HG03558 (cell line): ENCODE results near the gene ATL2.
A peak's percentile ranks its signal among the peaks of the same experiment; 100 is the strongest.
"Not testable (repeated sequence)": the region's sequence is repeated elsewhere in the genome, so short reads cannot be mapped to it uniquely, and the experiment has no call there.

Experiments
- ATAC-seq: cut with Tn5 transposase; IDR thresholded peaks from one replicate; pipeline ENCODE4 v1.9.1; 2021; ENCODE audit warnings: moderate number of reproducible peaks; ENCODE audit not compliant: unreplicated experiment; ENCODE audit errors: extremely low read depth

The ATL2 gene

GRCh38 chr2:38377050-38377828, at the start of gene ATL2:
Gene ATL2, minus strand, starts transcription at chr2:38377273. Its CDS starts 13 bp downstream, at chr2:38377260.
- peak; percentile 58 for ATAC-seq

- no peak for ATAC-seq
Observed at GRCh38 chr2:38423763-38424162, 46.7 kb upstream of the ATL2 start.

GRCh38 chr2:38421274-38422056, 44.4 kb upstream of the ATL2 start:
- no peak for ATAC-seq

- ATAC-seq = no peak
Observed at GRCh38 chr2:38419499-38419898, 42.4 kb upstream of the ATL2 start.

GRCh38 chr2:38418735-38419134, 41.7 kb upstream of the ATL2 start:
- no peak for ATAC-seq

- no peak for ATAC-seq
Observed at GRCh38 chr2:38417745-38418689, 40.9 kb upstream of the ATL2 start.

GRCh38 chr2:38416296-38417036, 39.4 kb upstream of the ATL2 start:
- no peak for ATAC-seq

GRCh38 chr2:38415728-38416291, 38.7 kb upstream of the ATL2 start:
- ATAC-seq = no peak

GRCh38 chr2:38415023-38415422, 38.0 kb upstream of the ATL2 start:
- no peak for ATAC-seq

- not testable (repeated sequence) for ATAC-seq
Observed at GRCh38 chr2:38412235-38412871, 35.3 kb upstream of the ATL2 start.

- ATAC-seq = no peak
Observed at GRCh38 chr2:38409156-38410102, 32.4 kb upstream of the ATL2 start.

- no peak for ATAC-seq
Observed at GRCh38 chr2:38407111-38407682, 30.1 kb upstream of the ATL2 start.

- ATAC-seq = no peak
Observed at GRCh38 chr2:38406597-38407110, 29.6 kb upstream of the ATL2 start.

- no peak for ATAC-seq
Observed at GRCh38 chr2:38405917-38406596, 29.0 kb upstream of the ATL2 start.

- ATAC-seq = no peak
Observed at GRCh38 chr2:38400513-38400912, 23.4 kb upstream of the ATL2 start.

GRCh38 chr2:38398739-38399138, 21.7 kb upstream of the ATL2 start:
- no peak for ATAC-seq

- no peak for ATAC-seq
Observed at GRCh38 chr2:38394903-38395341, 17.8 kb upstream of the ATL2 start.
